NCI-H128 (cell line): ENCODE measurements around the gene ARFGAP1.

Experiments used
- DNase-seq: peaks from one replicate; lab custom pipeline; 2025; ENCODE audit not compliant: unreplicated experiment; lab: John Stamatoyannopoulos, UW

The ARFGAP1 gene

DNA sequence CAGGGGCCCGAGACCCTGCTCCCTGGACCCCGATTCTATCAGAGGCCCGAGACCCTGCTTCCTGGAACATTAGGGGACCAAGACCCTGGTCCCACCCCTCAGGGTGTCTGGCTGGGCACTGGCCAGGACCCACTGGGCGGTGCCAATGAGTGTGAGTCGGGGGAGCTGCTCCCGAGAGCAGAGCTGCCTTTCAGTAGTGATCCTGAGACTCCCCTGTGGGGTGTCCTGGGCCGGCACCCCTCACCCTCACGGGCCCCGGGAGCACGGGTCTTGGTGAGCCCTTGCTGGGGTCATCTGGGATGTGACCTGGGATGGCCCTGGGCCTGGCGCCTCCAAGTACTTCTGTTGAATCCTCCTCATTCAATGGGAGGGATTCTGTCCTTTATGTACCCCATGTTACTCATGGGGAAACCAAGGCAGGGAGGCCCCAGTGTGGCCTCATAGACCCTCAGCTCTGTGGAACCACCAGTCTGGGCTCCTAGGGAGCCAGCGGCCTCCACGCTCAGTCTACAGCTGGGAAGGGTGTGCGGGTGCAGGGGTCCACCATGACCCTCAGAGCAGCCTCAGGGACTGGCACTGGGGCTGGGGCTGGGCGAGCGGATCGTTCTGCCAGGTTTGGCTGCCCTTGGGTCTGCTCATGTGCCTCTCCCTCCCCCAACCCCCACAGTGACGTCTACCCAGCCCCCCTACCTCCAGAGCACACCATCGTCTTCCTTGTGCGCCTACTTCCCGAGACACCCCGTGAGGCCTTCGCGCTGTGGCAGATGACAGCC, 46.0 kb downstream of the ARFGAP1 start:
- DNase-seq: no peak

DNA sequence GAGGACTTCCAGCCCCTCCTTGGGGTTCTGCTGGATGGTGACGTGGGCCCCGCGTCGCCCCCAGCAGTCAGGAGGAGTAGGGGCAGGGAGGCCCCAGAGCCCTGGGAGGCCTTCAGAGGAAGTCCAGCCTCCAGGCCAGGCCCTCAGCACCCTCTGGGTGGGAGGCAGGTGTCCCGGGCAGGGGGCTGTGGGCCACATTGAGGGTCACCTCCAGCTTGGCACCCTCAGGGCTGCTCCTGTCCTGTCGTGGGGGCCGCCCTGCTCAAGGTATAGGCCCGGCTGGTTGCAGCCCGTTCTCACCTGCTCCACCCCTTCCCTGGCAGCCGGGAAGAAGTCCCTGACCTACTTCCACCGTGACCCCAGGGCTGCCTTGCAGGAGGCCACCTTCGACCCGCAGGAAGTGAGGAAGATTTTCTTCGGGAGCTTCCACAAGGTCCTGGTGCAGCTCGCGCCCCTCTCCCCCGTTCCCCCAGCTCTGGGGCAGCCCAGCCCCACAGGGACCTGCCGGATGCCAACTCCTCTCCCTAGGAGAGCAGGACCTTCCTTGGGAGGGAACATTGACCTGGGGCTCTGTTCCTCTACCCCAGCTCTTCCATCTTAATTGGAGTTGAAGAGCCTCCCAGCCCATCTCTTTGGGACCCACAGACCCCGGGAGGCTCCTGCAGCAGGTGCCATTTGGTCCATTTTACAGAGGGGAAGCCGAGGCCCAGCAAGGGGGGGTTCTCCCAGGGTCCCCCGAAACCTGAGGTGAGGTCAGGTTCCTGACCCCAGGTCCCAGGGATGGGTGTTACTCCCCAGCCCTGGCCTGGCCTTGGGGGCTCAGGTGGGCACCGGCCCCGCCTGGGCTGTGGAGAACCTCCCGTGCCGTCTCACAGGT, 46.8 kb downstream of the ARFGAP1 start:
- DNase-seq: no peak

DNA sequence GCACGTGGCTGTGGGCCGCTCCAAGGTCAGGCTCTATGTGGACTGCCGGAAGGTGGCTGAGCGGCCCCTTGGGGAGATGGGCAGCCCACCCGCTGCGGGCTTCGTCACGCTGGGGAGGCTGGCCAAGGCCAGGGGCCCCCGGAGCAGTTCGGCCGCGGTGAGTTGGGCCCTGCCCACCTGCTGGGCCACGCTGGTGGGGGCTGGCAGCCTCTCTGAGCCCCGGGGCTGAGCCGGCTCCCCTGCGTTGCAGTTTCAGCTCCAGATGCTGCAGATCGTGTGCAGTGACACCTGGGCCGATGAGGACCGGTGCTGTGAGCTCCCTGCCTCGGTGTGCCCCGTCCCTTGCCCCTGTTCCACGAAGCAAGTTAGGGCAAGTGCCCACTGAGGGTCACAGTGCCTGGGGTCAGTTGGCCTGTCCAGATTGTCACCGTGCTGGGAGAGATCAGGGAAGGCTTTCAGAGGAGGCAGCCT, 47.5 kb downstream of the ARFGAP1 start:
- DNase-seq: no peak

DNA sequence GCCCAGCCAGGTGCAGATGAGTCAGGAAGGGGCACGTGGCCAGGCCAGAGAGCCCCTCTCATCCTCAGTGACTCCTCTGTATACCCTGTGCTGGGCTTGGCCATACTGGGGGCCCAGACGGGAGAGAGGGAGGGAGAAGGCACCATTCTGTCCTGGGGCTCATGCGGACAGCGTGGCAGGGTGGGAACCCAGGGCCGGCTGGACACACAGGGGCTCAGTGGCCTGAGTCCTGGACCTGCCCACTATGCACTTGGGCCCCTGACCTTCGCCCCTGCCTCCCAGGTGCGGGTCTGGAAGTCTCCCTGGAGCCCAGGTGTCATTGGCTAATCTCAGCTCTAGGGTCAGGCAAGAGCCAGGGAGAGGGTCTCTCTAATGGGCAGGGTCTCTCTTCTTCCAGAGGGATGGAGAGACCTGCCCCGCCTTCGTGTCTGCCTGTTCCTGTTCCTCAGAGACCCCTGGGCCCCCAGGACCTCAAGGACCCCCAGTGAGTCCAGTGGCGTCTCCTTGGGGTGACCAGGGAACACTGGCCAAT, 48.1 kb downstream of the ARFGAP1 start:
- no peak for DNase-seq

DNA sequence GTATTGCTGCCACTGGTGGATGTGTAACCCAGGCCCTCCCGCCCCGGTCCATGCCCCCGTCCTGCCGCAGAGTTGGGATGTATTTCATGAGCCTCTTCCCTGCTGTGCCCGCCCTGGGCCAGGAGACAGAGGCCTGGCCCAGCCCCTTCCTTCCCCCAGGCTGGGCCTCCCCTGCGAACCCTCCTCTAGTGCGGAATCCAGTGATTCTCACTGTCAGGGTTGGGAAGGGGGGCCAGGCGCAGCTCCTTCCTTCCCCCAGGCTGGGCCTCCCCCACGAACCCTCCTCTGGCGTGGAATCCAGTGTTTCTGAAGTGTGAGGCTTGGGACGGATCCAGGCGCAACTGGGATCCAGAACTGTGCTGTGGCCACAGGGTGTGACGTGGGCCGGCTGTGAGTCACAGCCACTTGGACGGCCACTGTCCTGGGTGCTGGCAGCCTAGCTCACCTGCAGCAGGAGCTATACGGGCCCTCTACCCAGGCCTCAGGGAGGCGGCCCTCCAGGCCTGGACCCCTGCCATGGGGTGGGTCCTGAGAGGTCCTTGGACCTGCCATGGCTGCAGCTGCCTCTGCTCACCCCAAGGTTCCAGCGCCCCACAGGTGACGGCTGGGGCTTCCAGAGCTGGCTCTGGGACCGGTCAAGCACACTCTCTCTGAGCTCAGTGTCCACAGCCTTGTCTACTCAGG, 48.7 kb downstream of the ARFGAP1 start:
- DNase-seq: no peak

DNA sequence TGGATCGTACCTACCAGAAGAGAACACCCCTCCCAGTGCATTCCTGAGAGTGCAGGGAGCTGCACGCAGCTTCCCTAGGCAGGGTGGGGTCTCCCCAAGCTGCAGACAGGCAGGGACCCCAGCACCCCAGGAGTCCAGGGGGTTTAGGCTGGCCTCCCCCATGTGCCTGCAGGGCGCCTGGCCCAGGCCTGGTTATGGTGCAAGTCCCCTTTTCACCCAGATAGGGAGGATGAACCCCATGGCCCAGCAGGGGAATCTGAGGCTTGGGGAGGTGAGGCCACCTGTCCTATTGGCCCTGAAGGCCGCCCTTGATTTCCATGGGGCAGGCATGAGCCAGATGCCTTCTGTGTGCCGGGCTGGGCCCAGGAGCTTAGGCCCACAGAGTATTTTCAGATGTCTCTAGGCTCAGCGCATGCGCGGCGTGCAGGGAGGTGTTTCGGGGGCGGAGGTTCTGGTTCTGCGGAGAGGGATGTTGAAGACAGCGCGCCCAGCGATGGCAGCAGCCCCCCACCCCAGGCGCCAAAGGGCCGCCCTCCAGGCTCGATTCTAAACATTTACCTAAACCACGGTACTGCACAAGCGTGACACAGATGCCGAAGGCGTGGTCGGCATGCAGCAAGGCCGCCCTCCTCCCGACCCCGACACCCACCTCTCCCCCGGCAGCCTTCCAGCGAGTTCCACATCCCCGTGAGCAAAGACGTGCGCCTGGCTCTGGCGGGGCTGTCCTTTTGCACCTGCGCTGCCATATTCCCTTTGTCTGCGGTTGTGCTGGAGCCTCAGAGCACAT, 49.7 kb downstream of the ARFGAP1 start:
- no peak for DNase-seq

DNA sequence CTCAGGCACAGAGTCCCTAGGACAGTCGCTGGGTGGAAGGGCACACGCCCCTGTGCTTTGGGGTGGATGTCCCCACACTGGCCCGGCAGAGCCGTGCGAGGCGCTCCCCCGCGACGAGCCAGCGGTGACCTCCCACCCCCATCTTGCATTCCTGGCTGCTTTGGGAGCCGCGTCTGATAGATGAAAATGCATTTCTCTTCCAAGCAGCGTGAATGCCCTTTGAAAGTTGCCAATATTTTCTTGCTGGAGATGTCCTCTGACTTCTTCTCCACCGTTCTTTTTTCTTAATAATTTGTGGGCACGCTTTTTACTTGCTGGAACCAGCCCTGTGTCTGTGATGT, 50.3 kb downstream of the ARFGAP1 start:
- DNase-seq: no peak

DNA sequence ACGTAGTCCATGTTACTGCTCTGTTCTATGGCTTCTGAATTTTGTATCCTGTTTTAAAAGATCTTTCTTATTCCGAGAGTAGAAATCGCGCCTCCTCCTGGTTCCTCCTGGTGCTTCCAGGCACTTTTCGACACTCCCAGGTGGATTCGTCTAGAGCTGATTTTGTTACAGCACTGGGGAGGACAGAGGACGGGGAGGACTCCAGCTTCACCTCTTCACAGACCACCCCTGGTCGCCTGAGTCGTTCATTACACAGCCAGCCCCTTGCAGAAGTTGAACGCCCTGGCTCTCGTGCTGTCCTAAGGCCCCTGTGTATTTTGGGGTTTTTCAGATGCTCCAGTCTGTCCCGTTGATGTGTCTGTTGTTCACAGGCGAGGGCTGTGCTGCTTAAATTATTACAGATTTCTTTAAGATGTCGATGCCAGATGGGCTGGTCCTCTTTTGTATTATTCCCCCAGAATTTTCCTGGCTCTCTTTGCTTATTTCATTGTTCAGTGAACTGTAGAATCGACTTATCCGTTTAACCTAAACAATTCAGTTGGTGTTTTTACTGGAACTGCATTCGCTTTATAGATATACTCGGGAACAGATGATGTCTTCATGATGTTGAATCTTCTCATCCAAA, 50.9 kb downstream of the ARFGAP1 start:
- no peak for DNase-seq

DNA sequence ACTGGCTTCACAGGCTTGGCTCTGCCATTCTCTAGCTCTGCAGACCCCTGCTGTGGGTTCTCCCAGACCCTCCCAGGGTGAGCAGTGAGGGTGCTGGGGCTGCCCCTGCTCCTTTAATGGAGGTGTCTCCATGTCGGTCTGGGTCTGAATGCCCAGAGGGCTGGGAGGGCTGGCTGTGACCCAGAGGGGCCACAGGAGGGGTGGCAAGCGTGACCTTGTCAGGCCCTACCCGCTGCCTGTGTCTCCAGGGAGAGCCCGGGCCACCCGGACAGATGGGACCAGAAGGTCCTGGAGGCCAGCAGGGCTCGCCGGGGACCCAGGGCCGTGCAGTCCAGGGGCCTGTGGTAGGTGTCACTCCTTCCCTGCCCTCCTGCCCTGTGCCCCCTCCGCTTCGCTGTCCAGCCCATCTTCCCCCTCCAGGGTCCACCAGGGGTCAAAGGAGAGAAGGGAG, 52.4 kb downstream of the ARFGAP1 start:
- no peak for DNase-seq

DNA sequence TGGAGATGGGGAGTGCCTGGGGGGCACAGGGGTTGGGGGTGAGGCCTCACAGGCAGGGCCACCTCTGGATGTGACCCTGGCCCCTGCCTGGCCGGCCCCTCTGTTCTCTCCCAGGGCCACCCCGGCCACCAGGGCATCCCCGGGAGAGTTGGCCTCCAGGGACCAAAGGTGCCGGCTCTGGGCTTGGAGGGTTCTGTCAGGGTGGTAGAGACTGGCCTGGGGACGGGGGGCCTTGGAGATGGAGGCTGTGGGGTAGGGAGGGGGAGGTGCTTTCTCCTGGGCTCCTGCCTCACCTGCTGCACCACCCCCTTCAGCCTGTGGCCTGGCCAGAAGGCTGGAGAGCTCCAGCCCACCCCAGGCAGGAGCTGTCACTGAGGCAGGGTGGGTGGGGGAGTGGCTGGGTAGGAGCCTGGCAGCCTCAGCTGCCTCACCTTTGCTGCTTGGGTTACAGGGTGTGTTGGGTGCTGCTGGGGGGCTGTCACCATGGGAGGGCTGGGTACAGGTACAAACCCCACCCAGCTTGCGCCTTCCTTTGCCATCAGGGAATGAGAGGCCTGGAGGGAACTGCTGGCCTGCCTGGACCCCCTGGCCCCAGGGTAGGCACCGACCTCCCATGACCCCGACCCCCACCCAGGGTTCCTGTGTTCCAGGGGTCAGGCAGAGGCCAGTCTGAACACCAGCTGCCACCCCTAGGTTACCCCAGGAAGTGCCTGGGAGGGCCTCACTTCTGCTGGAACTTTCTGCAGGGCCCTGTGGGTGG, 53.1 kb downstream of the ARFGAP1 start:
- no peak for DNase-seq

DNA sequence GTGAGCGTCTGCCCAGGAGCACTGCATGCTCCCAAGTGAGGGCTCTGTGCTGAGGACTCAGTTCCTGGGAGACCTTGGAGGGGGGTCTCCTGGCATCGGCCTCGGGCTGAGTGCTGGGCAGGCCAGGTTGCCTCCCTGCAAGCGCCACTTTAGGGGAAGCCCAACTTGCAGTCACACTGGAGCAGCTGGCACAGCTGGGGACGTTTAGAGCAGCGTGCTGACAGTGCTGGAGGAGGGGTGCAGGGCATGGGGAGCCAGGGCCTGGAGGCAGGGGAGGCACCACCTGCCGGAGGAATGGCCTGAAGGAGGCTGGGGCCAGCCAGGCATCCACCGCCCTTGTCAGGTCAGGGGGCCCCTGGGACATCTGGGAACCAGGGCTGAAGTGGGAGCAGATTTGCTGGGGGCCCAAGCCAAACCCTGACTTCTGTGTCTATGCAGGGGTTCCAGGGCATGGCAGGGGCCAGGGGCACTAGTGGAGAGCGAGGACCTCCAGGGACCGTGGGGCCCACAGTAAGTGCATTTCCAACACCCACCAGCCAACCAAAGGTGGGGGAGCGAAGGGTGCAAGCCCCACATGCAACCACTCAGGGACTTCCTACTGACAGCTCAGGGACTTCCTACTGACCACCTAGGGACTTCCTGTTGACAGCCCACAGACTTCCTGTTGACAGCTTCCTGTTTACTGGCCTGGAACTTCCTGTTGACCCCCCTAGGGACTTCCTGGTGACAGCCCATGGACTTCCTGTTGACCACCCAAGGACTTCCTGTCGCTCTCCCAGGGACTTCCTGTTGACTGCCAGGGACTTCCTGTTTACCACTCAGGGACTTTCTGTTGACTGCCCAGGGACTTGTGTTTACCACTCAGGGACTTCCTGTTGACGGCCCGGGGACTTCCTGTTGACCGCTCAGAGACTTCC, 54.0 kb downstream of the ARFGAP1 start:
- no peak for DNase-seq

DNA sequence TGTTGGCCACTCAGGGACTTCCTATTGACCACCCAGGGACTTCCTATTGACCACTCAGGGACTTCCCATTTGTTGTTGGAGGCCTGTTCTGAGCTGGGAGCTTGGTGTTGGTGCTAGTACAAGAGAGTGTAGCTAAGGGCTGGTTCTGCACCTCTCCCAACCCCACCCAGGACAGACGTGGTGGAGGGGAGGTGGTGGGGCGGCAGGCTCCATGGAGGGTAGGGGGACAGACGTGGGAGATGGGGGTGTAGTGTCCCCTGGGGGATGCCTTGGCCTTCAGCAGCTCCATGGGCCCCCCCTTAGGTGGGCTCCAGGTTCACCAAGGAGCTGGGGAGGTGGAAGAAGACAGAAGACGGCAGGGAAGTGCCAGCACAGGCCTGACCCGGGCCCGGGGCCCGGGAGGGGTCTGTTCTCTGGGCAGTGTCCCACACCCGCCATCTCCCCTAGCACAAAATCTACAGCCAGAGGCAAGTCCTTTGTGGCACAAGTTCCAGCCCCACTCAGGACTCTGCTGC, 54.7 kb downstream of the ARFGAP1 start:
- DNase-seq: no peak

DNA sequence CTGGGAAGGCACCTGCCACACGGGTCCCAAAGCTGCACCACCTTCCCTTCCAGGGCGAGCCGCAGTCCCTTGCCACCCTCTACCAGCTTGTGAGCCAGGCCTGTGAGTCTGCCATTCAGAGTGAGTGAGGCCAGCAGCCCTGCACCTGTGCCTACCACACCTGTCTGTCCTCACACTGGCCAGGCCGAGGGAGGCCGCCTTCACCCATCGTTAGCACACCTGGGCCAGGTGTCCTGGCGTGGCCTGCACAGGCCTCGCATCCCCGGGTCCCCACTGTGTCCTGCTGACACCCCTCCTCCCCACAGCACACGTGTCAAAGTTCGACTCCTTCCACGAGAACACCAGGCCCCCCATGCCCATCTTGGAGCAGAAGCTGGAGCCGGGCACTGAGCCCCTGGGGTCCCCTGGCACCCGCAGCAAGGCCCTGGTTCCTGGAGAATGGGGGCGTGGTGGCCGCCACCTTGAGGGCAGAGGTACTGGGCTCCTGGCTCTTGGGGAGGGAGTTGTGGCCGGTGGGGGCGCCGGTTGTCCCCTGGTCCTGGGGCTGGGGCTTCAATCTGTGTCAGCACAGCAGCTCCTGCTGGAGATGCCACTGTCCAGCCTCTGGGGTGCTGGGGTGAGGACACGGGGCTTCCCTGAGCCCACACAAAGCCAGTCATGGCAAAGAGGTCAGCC, 55.5 kb downstream of the ARFGAP1 start:
- no peak for DNase-seq

DNA sequence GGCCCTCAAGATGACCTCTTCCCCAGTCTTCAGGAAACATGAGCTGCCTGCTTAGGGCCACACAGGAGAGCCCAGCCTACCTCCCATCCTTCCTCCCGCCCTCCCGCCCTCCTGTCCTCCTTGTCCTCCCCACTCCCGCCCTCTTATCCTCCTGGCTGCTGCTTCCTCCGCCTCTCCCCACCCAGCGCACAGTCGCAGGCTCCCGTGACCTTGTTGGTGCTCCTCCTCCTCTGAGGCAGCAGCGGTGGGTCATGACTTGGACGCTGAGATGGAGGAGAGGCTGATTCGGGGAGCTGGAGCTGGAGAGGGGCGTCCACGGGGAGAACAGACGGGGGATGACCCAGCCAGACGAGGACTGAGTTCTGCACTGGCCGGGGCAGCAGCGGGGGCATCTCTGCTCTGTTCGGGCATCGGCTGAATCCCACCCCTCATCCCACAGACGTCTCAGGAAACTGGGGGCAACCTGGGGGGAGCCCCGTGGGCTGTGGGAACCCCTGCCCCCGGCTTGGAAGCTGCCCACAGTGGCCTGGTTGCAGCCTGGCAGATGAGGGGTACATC, 56.2 kb downstream of the ARFGAP1 start:
- DNase-seq: no peak

DNA sequence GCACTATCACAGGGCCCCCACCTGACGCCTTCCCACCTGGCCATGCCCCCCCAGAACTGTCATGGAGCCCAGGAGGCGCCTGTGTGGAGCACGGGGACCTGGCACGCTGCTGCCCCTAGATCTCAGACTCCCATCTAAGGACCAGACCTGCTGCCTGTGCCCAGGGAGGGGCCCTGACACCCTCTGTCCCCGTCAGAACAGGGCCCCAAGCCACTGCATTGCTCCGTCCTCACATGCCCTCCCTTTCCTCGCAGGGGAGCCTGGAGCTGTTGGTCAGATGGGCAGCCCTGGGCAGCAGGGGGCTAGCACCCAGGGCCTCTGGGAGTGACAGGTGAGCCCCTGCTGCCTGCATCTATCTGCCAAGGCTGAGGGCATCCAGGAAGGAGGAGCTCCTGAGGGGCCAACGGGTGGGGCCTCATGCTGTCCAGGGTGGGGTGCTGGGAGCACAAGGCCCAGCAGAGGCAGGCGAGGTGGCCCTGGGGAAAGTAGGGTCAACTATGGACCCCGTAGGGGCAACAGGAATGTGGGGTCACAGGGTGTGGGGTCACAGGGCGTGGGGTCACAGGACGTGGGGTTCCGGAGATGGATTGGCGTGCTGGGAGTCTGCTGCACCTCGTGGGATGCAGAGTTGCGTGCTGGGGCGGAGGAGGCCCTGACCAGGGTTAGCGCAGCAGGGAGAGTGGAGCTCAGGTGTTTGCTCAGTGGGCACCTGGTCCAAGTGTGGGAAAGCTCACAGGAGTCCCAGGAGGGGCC, 56.9 kb downstream of the ARFGAP1 start:
- DNase-seq: no peak

DNA sequence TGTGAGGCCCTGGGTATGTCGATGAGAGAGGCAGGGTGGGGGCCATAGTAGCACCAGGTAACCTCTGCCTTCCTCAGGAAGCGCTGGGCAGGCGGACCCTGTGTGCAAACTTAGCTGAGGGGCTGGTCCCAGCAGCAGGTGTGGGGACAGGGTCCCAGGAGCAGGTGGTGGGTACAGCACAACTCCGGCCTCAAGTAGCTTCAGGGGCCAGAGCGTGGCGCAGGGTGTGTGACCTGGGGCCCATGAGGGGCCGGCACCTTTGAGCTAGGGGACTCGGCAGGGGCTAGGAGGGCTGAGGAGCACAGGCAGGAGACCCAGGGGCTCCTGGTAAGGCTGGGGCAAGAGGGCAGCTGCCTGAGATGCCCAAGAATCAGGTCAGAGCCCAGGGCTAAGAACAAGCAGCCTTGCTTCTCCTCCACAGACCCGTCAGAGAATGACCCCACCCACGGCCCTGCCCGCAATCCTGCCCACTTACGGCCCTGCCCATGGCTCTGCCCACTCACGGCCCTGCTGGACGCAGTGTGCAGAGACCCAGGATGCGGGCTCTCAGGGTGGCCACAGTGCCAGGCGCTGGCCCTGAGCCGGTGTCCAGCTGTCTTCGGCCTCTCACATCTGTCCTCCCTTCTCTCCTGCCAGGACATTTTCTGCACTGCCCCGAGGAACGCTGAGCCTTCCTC, 57.6 kb downstream of the ARFGAP1 start:
- no peak for DNase-seq
